Subcutaneous adipose tissue (tissue), 4 donors: ENCODE results near the gene ARID1B. TPM values are rescaled to one million over a fixed set of nuclear protein-coding genes. Genes with fewer than 3 reads are reported as not detected.

Experiments used
- CTCF ChIP-seq: fragments of 450-650 bp; IDR thresholded peaks from one replicate; pipeline ENCODE4 v1.5.1; 2016; ENCODE audit warnings: low read depth, mild to moderate bottlenecking, control low read depth, antibody characterized with exemption, moderate library complexity
- total RNA-seq, 4 donors: library from RNA; depleted of rRNA; stranded (reverse); fragments of >200 nt; gene quantifications; one replicate each; pipeline ENCODE4 v1.1.0, GENCODE V29; 2016

The ARID1B gene
- total RNA-seq, 4 donors from 2014 or later = 93.8 to 137 (median 104) TPM

DNA sequence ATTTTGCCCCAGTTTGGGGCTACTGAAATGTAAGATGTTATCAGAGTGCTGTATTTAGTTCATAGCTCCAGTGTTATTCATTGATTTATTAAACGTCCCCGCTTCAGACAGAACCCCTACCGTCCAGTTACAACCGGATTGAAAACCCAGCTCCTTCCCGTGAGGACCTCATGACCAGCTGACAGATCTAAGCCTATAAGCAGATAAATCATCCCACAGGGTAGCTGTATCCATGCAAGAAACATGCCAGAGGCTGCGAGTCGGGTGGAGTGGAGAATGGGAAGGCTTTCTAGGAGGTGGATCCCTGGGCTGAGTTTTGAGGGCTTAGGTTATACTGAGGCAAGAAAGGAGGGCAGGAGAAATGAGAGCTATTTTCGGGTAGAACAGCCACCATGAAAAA, 260.0 kb downstream of the ARID1B start:
- no peak for TF ChIP-seq CTCF

DNA sequence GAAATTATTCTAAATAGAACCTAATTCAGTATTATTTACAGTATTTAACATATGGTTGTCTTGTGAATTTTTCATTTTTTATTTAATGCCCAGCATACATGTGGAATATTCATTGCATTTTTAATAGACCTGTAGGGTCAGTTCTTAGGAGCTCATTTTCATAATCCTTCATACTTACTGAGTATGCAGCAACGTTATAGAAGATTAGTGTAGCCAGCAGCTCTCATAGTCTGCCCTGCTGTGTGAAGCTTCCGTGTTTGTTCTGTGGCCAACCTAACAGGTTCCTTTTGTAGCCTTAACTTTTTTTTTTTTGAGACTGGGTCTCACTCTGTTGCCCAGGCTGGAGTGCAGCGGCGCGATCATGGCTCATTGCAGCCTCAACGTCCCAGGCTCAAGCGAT, 261.4 kb downstream of the ARID1B start:
- TF ChIP-seq CTCF = no peak

GRCh38 chr6:157040191-157040590, 263.0 kb downstream of the ARID1B start:
- no peak for TF ChIP-seq CTCF

GRCh38 chr6:157045831-157046454, 268.8 kb downstream of the ARID1B start:
- no peak for TF ChIP-seq CTCF

- no peak for TF ChIP-seq CTCF
These were observed 269.6 kb downstream of the ARID1B start for GRCh38 chr6:157046776-157047175.

DNA sequence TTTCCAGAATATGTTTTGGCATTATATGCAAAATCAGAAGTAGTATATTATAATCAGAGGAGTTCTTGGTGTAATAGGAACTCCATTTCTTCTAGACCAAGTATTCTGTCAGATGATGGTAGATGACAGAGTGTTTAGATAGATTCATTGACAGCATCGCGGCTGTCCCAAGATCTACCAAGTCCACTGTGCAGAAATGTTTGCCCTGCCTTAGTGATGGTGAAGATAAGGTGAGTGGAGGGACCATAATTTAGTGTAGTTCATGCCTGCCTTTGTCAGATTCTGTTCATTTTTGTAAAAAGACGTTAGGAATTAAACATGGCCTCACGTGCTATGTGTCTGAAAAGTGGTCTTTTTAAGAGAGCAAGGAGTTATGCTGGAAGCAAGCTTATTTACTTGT, 270.1 kb downstream of the ARID1B start:
- no peak for TF ChIP-seq CTCF

GRCh38 chr6:157047951-157048350, 270.8 kb downstream of the ARID1B start:
- TF ChIP-seq CTCF = no peak
